ENCODE results near the gene PTPN13. TPM values are rescaled to one million over a fixed set of nuclear protein-coding genes. Genes with fewer than 3 reads are reported as not detected.

PTPN13 gene
- total and polyA plus RNA-seq, 4 donors = 21.7 to 170 (median 44.6) TPM

DNA sequence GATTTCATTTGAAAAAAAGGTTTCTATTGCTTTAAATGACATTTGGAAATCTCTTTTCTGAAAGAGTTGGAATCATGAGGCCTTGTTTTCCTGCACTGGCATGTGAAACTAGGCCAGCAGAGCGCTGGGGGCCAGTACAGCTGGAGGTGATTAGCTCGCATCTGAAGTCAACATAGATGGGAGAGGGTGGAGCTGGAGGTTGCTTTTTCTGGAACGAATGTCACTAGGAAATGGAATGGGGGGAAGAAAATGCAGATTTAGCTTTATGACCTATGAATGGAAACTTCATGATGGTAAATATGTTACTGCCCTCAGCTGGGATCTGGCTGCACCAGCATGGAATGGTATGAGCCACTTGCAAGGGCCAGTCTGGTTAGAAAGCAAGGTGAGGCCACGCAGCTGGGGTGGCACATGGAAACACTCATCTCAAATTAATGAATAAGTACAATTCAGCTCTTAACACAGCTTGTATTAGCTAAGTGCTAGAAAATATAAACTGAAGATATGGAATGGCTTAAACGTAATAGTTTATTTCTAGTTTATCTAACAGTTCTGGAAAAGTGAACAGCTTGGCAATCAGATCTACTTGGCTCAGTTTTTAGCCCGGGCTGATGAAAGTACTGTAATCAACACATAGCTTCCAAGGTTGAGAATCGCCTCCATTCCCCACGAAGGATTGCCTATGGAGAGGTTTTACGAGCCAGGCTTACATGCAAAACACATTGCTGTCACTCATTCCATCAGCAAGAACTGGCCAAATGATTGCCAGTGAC, 222.6 kb downstream of the PTPN13 start:
- H3K4me1 ChIP-seq (ENCODE audit: control insufficient read depth, insufficient read depth, low read length) = no peaks in the 10 kb centered on the region
- peak in 2 of 6 donors; percentile 4 to 56 for DNase-seq (ENCODE audit: low read depth in 4 of 6, low spot score in 6 of 6)
- peaks cover 4% of the 10 kb centered on the region for H3K36me3 ChIP-seq (ENCODE audit: control insufficient read depth, insufficient read depth, low read length)
- no peaks in the 10 kb centered on the region for H3K27me3 ChIP-seq (ENCODE audit: control insufficient read depth, insufficient read depth, low read length)
- no peak overlapping the region for H3K4me3 ChIP-seq (ENCODE audit: low read depth, low read length)
- H3K9me3 ChIP-seq (ENCODE audit: control insufficient read depth, insufficient read depth, low read length) = peaks cover 4% of the 10 kb centered on the region
- WGBS (ENCODE audit: insufficient coverage) = 75% methylated on average over 6 of the region's 9 CpGs
- H3K27ac ChIP-seq (ENCODE audit: low read depth, low read length) = peak overlapping the region; percentile 71

DNA sequence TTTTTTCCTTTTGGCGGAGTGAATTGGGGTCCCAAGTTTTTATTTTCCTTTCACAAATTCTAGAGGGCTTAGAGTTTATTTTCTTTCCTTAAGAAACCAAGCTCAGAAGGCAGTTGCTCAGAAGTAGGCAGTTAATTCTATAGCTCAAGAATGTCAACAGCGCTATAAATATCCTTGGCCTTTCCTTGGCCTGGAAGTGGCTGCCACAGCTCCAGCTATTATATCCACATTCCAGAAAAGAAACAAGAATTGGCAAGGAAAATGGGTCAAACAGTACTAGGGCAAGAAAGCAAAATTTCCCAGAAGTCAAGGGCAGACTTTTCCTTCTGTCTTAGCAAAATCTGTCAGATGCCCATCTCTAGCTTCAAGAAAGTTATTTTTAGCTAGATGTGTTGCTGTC, 224.1 kb downstream of the PTPN13 start:
- no peak for DNase-seq (ENCODE audit: low read depth in 4 of 6, low spot score in 6 of 6)
- peaks cover 4% of the 10 kb centered on the region for H3K9me3 ChIP-seq (ENCODE audit: control insufficient read depth, insufficient read depth, low read length)
- no peaks in the 10 kb centered on the region for H3K4me1 ChIP-seq (ENCODE audit: control insufficient read depth, insufficient read depth, low read length)
- no peak overlapping the region for H3K4me3 ChIP-seq (ENCODE audit: low read depth, low read length)
- no peak overlapping the region for H3K27ac ChIP-seq (ENCODE audit: low read depth, low read length)
- 100% methylated on average over 1 of the region's 2 CpGs for WGBS (ENCODE audit: insufficient coverage)
- H3K27me3 ChIP-seq (ENCODE audit: control insufficient read depth, insufficient read depth, low read length) = no peaks in the 10 kb centered on the region
- H3K36me3 ChIP-seq (ENCODE audit: control insufficient read depth, insufficient read depth, low read length) = no peaks in the 10 kb centered on the region

DNA sequence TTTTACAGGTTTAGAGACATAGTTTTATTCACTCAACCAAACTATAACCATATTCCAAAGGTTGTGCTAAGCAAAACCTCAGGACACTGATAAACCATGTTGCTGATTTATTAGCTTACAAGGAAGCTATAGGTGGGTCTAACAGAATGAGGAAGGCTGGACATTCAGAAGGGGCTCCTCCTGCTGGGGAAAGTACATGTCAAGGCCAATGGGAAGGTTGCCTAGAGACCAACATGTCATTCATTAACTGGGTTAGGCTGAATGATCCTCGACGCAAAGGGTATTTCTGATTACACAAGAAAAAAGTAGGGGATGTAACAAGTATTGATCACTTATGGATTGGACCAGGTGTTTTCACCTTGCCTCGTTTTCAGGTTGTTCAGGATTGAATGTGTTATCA, 224.7 kb downstream of the PTPN13 start:
- Histone ChIP-seq H3K9me3 (ENCODE audit: control insufficient read depth, insufficient read depth, low read length) (peaks cover 4% of the 10 kb centered on the region), H3K36me3 (ENCODE audit: control insufficient read depth, insufficient read depth, low read length) (no peaks in the 10 kb centered on the region), H3K4me3 (ENCODE audit: low read depth, low read length) (no peak overlapping the region), H3K4me1 (ENCODE audit: control insufficient read depth, insufficient read depth, low read length) (no peaks in the 10 kb centered on the region), H3K27me3 (ENCODE audit: control insufficient read depth, insufficient read depth, low read length) (no peaks in the 10 kb centered on the region), H3K27ac (ENCODE audit: low read depth, low read length) (no peak overlapping the region)
- no peak for DNase-seq (ENCODE audit: low read depth in 4 of 6, low spot score in 6 of 6)
- WGBS (ENCODE audit: insufficient coverage) = 79% methylated on average over 3 of the region's 3 CpGs

DNA sequence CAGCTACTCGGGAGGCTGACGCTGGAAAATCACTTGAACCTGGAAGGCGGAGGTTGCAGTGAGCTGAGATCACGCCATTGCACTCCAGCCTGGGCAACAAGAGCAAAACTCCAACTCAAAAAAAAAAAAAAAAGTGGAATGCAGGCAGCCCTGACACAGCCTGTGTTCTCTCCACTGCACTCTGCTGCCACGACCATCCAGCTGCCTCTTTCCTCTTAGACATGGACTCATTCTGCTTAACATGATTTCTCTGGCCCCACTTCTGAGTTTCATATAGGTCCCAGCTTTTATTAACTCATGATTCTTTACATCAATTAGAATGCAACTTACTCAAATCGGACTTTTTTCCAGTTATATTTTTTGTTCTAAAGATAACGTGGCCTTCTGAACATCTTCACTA, 225.4 kb downstream of the PTPN13 start:
- Histone ChIP-seq H3K27me3 (ENCODE audit: control insufficient read depth, insufficient read depth, low read length) (no peaks in the 10 kb centered on the region), H3K36me3 (ENCODE audit: control insufficient read depth, insufficient read depth, low read length) (no peaks in the 10 kb centered on the region), H3K9me3 (ENCODE audit: control insufficient read depth, insufficient read depth, low read length) (peaks cover 4% of the 10 kb centered on the region), H3K4me3 (ENCODE audit: low read depth, low read length) (no peak overlapping the region), H3K4me1 (ENCODE audit: control insufficient read depth, insufficient read depth, low read length) (no peaks in the 10 kb centered on the region), H3K27ac (ENCODE audit: low read depth, low read length) (no peak overlapping the region)
- no peak for DNase-seq (ENCODE audit: low read depth in 4 of 6, low spot score in 6 of 6)
- WGBS (ENCODE audit: insufficient coverage) = 93% methylated on average over 5 of the region's 7 CpGs

DNA sequence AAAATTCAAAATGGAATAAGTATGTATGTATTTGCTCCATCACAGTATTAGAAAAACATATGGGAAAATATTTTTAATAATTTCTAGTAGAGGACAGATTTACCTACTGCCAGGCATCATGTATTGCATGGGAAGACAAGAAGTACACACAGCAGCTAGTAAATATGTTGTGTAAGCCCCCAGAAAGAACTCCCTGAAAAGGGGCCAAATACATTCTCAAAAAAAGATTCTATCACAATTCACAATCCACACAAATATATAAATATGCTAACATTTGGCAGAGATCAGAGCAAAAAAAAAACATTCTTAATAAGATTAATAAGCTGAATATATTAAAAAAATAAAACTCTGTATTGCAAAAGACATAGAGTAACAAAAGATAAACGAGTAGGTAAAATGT, 227.0 kb downstream of the PTPN13 start:
- no peaks in the 10 kb centered on the region for H3K9me3 ChIP-seq (ENCODE audit: control insufficient read depth, insufficient read depth, low read length)
- no peak overlapping the region for H3K4me3 ChIP-seq (ENCODE audit: low read depth, low read length)
- WGBS (ENCODE audit: insufficient coverage) = no CpG with 5 or more reads among the region's 1 CpG
- no peak for DNase-seq (ENCODE audit: low read depth in 4 of 6, low spot score in 6 of 6)
- H3K27ac ChIP-seq (ENCODE audit: low read depth, low read length) = no peak overlapping the region
- H3K27me3 ChIP-seq (ENCODE audit: control insufficient read depth, insufficient read depth, low read length) = no peaks in the 10 kb centered on the region
- no peaks in the 10 kb centered on the region for H3K36me3 ChIP-seq (ENCODE audit: control insufficient read depth, insufficient read depth, low read length)
- H3K4me1 ChIP-seq (ENCODE audit: control insufficient read depth, insufficient read depth, low read length) = no peaks in the 10 kb centered on the region

DNA sequence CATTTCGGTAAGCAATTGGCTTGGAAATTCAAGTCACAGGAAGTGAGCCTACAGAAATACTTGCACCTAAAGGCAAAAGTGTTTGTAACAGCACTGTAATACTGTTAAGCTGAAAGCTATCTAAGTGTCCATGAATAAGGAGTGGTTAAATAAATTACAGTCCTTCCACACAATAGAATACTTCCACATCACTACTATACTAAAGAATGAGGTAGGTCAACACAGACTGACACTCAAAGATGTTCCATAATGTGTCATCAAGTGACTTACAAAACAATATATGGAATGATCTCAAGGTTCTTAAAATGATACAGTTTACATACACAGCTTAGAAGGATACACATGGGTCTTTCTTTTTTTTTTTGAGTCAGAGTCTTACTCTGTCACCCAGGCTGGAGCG, 228.0 kb downstream of the PTPN13 start:
- no peaks in the 10 kb centered on the region for H3K27me3 ChIP-seq (ENCODE audit: control insufficient read depth, insufficient read depth, low read length)
- H3K4me1 ChIP-seq (ENCODE audit: control insufficient read depth, insufficient read depth, low read length) = no peaks in the 10 kb centered on the region
- WGBS (ENCODE audit: insufficient coverage) = 100% methylated on average over 2 of the region's 2 CpGs
- no peaks in the 10 kb centered on the region for H3K36me3 ChIP-seq (ENCODE audit: control insufficient read depth, insufficient read depth, low read length)
- DNase-seq (ENCODE audit: low read depth in 4 of 6, low spot score in 6 of 6) = no peak
- H3K27ac ChIP-seq (ENCODE audit: low read depth, low read length) = no peak overlapping the region
- no peak overlapping the region for H3K4me3 ChIP-seq (ENCODE audit: low read depth, low read length)
- H3K9me3 ChIP-seq (ENCODE audit: control insufficient read depth, insufficient read depth, low read length) = no peaks in the 10 kb centered on the region

DNA sequence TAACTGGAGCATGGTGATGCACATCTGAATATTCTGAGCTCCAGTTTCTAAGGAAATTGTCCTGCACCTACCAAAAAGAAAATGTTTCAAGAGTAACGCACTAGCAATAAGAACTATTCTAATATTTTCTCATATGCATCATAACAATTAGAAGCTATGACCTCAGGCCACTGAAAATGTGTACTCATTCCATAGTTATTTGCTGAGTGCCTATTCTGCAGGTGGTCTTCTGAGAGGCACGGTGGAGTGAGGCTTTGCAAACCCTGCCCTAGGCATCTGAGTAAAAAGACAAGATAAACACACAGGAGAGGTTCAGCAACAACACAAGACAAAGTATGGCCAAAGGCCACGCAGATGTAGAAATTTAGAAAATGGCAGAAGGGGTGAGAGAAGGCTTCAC, 231.4 kb downstream of the PTPN13 start:
- no peak overlapping the region for H3K27ac ChIP-seq (ENCODE audit: low read depth, low read length)
- 80% methylated on average over 3 of the region's 3 CpGs for WGBS (ENCODE audit: insufficient coverage)
- no peaks in the 10 kb centered on the region for H3K36me3 ChIP-seq (ENCODE audit: control insufficient read depth, insufficient read depth, low read length)
- DNase-seq (ENCODE audit: low read depth in 4 of 6, low spot score in 6 of 6) = no peak
- peaks cover 2% of the 10 kb centered on the region for H3K9me3 ChIP-seq (ENCODE audit: control insufficient read depth, insufficient read depth, low read length)
- H3K27me3 ChIP-seq (ENCODE audit: control insufficient read depth, insufficient read depth, low read length) = no peaks in the 10 kb centered on the region
- H3K4me3 ChIP-seq (ENCODE audit: low read depth, low read length) = no peak overlapping the region
- no peaks in the 10 kb centered on the region for H3K4me1 ChIP-seq (ENCODE audit: control insufficient read depth, insufficient read depth, low read length)

DNA sequence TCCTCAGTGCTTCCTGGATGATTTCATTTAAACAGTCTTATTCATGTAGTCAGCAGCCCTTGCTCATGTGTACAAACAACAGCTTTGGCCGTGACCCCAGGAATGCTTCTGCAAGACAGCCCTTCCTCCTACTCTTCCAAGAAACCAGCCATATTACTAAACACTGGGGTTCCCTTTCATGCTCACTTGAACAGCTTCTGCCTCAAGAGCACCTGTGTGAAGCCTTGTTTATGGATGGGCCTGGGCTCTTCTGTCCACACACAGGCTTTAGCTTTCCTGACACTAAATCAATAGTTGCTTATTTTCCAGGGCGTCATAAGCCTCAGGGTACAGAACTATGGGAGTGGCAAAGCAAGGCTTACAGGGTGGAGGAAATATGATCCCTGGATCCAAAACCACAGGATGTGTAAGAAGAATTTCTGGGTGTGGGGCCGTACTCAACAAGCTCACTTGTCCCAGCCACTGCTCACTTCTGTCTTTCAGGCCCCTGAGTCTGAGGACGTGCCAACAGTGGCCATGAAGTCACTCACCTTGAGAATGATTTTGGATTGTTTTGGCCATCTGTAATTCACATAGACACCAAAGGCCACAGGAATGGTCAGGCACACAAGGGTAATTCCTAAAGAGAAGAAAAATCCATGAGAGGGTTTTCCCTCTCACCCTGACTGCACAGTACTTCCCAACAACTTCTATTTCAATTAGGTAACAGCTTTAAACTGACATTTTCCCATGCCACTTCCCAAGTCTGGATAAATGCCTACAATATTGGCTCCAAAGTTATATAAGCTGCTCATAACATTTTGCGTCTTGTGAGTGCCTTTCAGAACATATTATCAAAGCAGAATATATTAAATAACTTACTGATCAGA, 237.4 kb downstream of the PTPN13 start:
- WGBS (ENCODE audit: insufficient coverage) = 83% methylated on average over 2 of the region's 5 CpGs
- peak overlapping the region; percentile 18 for H3K27ac ChIP-seq (ENCODE audit: low read depth, low read length)
- DNase-seq (ENCODE audit: low read depth in 4 of 6, low spot score in 6 of 6) = peak in 1 of 6 donors; percentile 32
- H3K27me3 ChIP-seq (ENCODE audit: control insufficient read depth, insufficient read depth, low read length) = no peaks in the 10 kb centered on the region
- no peak overlapping the region for H3K4me3 ChIP-seq (ENCODE audit: low read depth, low read length)
- H3K9me3 ChIP-seq (ENCODE audit: control insufficient read depth, insufficient read depth, low read length) = peaks cover 2% of the 10 kb centered on the region
- no peaks in the 10 kb centered on the region for H3K4me1 ChIP-seq (ENCODE audit: control insufficient read depth, insufficient read depth, low read length)
- no peaks in the 10 kb centered on the region for H3K36me3 ChIP-seq (ENCODE audit: control insufficient read depth, insufficient read depth, low read length)

DNA sequence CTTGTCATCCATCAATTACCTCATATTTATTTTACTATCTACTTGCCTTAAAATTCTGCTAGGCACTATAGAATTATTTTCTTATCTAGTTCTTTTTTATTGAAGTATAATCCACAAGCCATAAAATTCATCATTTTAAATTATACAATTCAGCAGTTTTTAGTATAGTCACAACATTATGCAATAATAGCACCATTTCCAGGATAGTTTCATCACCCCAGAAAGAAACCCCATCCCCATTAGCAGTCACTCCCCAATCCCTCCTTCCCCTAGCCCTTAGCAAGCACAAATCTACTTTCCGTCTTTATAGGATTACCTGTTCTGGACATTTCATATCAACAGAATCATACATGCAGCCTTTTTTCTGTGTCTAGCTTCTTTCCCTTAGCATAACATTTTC, 239.5 kb downstream of the PTPN13 start:
- no peaks in the 10 kb centered on the region for H3K27me3 ChIP-seq (ENCODE audit: control insufficient read depth, insufficient read depth, low read length)
- no peak for DNase-seq (ENCODE audit: low read depth in 4 of 6, low spot score in 6 of 6)
- H3K4me1 ChIP-seq (ENCODE audit: control insufficient read depth, insufficient read depth, low read length) = no peaks in the 10 kb centered on the region
- no peaks in the 10 kb centered on the region for H3K36me3 ChIP-seq (ENCODE audit: control insufficient read depth, insufficient read depth, low read length)
- H3K9me3 ChIP-seq (ENCODE audit: control insufficient read depth, insufficient read depth, low read length) = peaks cover 2% of the 10 kb centered on the region
- WGBS (ENCODE audit: insufficient coverage) = 100% methylated on average over 1 of the region's 1 CpG
- H3K4me3 ChIP-seq (ENCODE audit: low read depth, low read length) = no peak overlapping the region
- H3K27ac ChIP-seq (ENCODE audit: low read depth, low read length) = no peak overlapping the region

Data from spinal cord (tissue), 10 donors.